ENCODE results near the gene VPS13A. TPM values are rescaled to one million over a fixed set of nuclear protein-coding genes. Genes with fewer than 3 reads are reported as not detected.

VPS13A gene
- total and polyA plus RNA-seq, 2 donors: 8.4 to 98.7 TPM

Other genes with a start within 250 kb of the VPS13A start
- gene FOXB2, start 157.9 kb upstream of the VPS13A start, total RNA-seq: not detected
- gene FOXB2, start 157.9 kb upstream of the VPS13A start, polyA plus RNA-seq: not detected